Muscle of back (tissue), 11 donors: Measurements from ENCODE around the gene KIAA0408. TPM values are rescaled to one million over a fixed set of nuclear protein-coding genes. Genes with fewer than 3 reads are reported as not detected.
"Not testable (repeated sequence)": the region's sequence is repeated elsewhere in the genome, so short reads cannot be mapped to it uniquely, and the experiment has no call there.

Source experiments
- DNase-seq, 3 donors: peaks; one replicate each; pipeline versions ENCODE4 v3.0.0 to v3.0.0-alpha.2; 2013
- polyA plus RNA-seq, 10 donors: library from polyadenylated mRNA; unstranded; fragments of 120-200 nt; gene quantifications; one replicate each; pipeline ENCODE4 v1.2.1, GENCODE V29; 2013; ENCODE audit not compliant: insufficient read length in 10 of 10

KIAA0408 gene
- polyA plus RNA-seq, 10 donors = 14.5 to 28.8 (median 17.9) TPM

DNA sequence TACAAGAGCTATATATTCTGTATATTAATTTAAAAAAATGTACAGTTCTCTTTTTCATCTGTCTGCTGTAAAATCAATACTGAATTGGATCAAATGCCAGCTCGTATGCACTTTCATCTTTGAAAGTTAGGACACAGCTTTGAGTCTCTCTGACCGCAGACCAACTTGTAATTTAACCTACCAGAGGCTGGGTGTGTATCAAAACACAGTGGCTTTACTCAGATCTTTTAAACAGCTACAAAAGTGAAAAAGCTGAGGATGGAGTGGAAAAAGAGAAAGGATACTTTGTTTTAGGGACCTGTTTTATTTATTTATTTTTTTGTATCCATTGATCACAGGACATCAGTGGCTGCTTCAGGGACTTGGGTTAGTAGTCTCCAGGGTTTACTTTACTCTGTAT is 44.1 kb downstream of the KIAA0408 start:
- DNase-seq = no peak

DNA sequence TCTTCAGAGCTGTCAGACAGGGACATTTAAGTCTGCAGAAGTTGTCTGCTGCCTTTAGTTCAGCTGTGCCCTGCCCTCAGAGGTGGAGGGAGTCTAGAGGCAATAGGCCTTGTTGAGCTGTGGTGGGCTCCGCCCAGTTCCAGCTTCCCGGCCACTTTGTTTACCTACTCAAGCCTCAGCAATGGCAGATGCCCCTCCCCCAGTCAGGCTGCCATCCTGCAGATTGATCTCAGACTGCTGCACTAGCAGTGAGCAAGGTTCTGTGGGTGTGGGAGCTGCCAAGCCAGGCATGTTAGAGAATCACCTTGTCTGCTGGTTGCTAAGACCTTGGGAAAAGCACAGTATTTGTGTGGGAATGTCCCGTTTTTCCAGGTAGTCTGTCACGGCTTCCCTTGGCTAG is 46.1 kb downstream of the KIAA0408 start:
- DNase-seq = not testable (repeated sequence)

DNA sequence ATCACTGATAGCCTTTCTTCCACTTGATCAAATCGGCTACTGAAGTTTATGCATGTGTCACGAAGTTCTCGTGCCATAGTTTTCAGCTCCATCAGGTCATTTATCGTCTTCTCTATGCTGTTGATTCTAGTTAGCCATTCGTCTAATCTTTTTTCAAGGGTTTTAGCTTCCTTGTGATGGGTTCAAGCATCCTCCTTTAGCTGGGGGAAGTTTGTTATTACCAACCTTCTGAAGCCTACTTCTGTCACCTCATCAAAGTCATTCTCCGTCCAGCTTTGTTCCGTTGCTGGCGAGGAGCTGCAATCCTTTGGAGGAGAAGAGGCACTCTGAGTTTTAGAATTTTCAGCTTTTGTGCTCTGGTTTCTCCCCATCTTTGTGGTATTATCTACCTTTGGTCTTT is 47.2 kb downstream of the KIAA0408 start:
- not testable (repeated sequence) for DNase-seq

Other genes starting within 250 kb of the KIAA0408 start
- 10 to 100 TPM; 47.4 to 77.6 (median 58.7) TPM for gene RNF146, start 192.5 kb downstream of the KIAA0408 start, polyA plus RNA-seq
- gene ECHDC1, start 115.8 kb downstream of the KIAA0408 start, polyA plus RNA-seq = 10 to 100 TPM; 54.4 to 85.3 (median 66.9) TPM
- gene C6orf58, start 117.8 kb upstream of the KIAA0408 start, polyA plus RNA-seq = 1 to 10 TPM in 6 of 10 donors, under 1 TPM in 3, not detected in 1; 0.60 to 1.6 (median 1.1) TPM